Measurements from ENCODE around the gene APBB2.

- TF ChIP-seq POLR2A (IDR thresholded peaks at IDR 0.05), result no peak
- no peak for TF ChIP-seq CTCF (IDR thresholded peaks at IDR 0.05)
These were observed 53.0 kb downstream of the APBB2 start for GRCh38 chr4:41161355-41161754.
